Stimulated activated CD8-positive, alpha-beta memory T cell treated with anti-CD3 and anti-CD28 coated beads, Interleukin-2, amount 100 ng/mL, for 1 hour (primary cell): ENCODE results near the gene FOXK1.

ENCODE experiments used
- DNase-seq, 2 donors: peaks; one replicate each; pipeline ENCODE4 v3.0.0-alpha.2; 2020; ENCODE audit warnings: low read depth in 2 of 2

Gene FOXK1

GRCh38 chr7:4764402-4765007 lies 82.4 kb downstream of the FOXK1 start:
- no peak for DNase-seq

GRCh38 chr7:4765776-4766490 lies 83.8 kb downstream of the FOXK1 start:
- no peak for DNase-seq

- DNase-seq, result no peak
These were observed 84.8 kb downstream of the FOXK1 start for GRCh38 chr7:4766666-4767519.

- DNase-seq, result no peak
These were observed 86.8 kb downstream of the FOXK1 start for GRCh38 chr7:4768597-4769569.

GRCh38 chr7:4769761-4770160 lies 87.7 kb downstream of the FOXK1 start:
- no peak for DNase-seq

- no peak for DNase-seq
These were observed 88.8 kb downstream of the FOXK1 start for GRCh38 chr7:4770886-4771285.

GRCh38 chr7:4771737-4772136 lies 89.6 kb downstream of the FOXK1 start:
- DNase-seq, result no peak

GRCh38 chr7:4772306-4772705 lies 90.2 kb downstream of the FOXK1 start:
- DNase-seq, result no peak

- no peak for DNase-seq
These were observed 91.9 kb downstream of the FOXK1 start for GRCh38 chr7:4774007-4774406.

GRCh38 chr7:4774658-4775249 lies 92.7 kb downstream of the FOXK1 start:
- no peak for DNase-seq

GRCh38 chr7:4775250-4775847 lies 93.3 kb downstream of the FOXK1 start, which contains the start of gene AP5Z1:
AP5Z1 (plus strand) TSS chr7:4775623; CDS start chr7:4775716, 93 bp downstream.
- peak; percentile 87 to 93 for DNase-seq

GRCh38 chr7:4775848-4776623 lies 93.9 kb downstream of the FOXK1 start:
- DNase-seq, result peak in 1 of 2 donors; percentile 21

GRCh38 chr7:4779118-4779517 lies 97.0 kb downstream of the FOXK1 start:
- no peak for DNase-seq

- no peak for DNase-seq
These were observed 99.4 kb downstream of the FOXK1 start for GRCh38 chr7:4781366-4782069.

GRCh38 chr7:4782333-4783291 lies 100.5 kb downstream of the FOXK1 start:
- DNase-seq, result no peak

- DNase-seq, result no peak
These were observed 101.2 kb downstream of the FOXK1 start for GRCh38 chr7:4783292-4783652.

- no peak for DNase-seq
These were observed 101.8 kb downstream of the FOXK1 start for GRCh38 chr7:4783762-4784351.

- DNase-seq, result no peak
These were observed 102.7 kb downstream of the FOXK1 start for GRCh38 chr7:4784799-4785198.
